ENCODE results near the gene BCL2.

Gene BCL2

DNA sequence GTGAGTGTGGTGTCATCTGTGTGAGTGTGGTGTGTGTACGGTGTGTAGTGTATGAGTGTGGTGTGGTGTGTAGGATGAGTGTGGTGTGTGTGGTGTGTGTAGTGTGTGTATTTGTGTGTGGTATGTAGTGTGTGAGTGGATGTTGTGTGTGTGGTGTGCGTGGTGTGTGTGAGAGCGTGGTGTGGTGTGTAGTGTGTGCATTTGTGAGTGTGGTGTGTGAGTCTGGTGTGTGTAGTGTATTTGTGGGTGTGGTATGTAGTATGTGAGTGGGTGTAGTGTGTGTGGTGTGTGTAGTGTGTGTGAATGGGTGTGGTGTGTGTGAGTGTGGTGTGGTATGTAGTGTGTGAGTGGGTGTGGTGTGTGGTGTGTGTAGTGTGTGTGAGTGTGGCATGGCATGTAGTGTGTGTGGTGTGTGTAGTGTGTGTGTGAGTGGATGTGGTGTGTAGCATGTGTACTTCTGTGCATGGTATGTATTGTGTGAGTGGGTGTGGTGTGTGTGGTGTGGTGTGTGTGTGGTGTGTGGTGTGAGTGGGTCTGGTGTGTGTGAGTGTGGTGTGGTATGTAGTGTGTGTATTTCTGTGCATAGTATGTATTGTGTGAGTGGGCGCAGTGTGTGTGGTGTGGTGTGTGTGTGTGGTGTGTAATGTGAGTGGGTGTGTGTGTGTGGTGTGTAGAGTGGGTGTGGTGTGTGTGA is 227.8 kb downstream of the BCL2 start:
- DNase-seq (ENCODE audit: extremely low read depth, low read depth): no peak
- TF ChIP-seq, protein P1, sequence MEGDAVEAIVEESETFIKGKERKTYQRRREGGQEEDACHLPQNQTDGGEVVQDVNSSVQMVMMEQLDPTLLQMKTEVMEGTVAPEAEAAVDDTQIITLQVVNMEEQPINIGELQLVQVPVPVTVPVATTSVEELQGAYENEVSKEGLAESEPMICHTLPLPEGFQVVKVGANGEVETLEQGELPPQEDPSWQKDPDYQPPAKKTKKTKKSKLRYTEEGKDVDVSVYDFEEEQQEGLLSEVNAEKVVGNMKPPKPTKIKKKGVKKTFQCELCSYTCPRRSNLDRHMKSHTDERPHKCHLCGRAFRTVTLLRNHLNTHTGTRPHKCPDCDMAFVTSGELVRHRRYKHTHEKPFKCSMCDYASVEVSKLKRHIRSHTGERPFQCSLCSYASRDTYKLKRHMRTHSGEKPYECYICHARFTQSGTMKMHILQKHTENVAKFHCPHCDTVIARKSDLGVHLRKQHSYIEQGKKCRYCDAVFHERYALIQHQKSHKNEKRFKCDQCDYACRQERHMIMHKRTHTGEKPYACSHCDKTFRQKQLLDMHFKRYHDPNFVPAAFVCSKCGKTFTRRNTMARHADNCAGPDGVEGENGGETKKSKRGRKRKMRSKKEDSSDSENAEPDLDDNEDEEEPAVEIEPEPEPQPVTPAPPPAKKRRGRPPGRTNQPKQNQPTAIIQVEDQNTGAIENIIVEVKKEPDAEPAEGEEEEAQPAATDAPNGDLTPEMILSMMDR (IDR thresholded peaks at IDR 0.05; ENCODE audit: low read depth, low read length): no peak

DNA sequence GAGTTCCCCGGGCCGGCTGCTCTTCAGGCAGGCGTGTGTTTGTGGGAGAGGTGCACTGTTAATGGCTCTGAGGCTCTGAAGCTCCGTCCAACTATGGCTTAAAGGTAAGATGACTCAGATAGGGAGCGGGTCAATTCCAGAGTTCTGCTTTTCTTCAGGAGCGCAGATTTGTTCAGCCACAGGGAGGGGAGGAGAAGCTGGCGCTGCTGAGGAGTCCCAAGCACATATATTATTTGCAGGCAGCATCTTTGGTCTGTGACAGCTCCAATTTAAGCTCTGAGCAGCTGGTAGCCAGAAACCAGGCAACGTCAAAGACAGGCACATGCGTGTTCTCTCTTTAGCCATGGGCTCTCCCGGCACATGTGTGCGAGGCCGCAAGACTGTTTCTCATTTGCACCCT is 229.2 kb downstream of the BCL2 start:
- DNase-seq (ENCODE audit: extremely low read depth, low read depth): no peak
- TF ChIP-seq, protein P1 (IDR thresholded peaks at IDR 0.05; ENCODE audit: low read depth, low read length): no peak

DNA sequence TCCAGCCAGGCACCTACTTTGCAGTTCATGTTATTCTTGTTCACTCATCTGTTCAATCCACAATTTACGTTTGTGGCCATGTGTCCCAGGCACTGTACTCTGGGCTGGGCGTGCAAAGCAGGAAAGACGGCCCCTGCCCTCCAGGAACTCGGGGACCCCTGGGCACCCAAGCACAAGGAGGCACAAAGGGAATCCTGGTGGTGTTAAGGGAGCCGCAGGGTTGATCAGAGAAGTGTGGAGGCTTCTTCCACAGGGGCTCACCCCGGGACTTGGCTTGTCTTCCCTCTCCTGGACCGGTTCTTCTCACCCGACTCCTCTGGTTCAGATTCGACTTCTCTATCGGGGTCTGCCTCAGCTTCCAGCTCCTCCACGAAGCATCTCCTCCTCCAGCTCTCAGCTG is 230.5 kb downstream of the BCL2 start:
- TF ChIP-seq, protein P1 (IDR thresholded peaks at IDR 0.05; ENCODE audit: low read depth, low read length): no peak

DNA sequence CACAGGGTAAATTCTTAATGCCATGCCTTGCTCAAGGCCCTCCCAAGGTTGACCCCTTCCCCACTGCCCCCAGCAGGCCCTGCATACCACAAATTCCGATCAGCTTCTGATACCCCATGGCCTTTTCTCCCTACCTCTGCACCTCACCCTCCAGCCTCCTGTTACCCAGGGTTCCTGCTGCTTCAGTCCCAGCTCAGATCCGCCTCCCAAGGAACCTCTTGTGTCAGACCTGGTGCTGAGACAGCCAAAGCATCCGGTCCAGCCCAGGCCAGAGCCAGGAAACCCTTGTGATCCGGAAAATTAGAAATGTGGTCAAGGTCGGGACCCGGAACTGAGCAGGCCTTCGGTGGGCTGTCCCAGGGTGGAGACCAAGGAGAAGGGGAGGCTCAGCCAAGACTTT is 231.3 kb downstream of the BCL2 start:
- no peak for DNase-seq (ENCODE audit: extremely low read depth, low read depth)
- TF ChIP-seq, protein P1 (IDR thresholded peaks at IDR 0.05; ENCODE audit: low read depth, low read length): no peak

More for the DNA sequence above, 230.5 kb downstream of the BCL2 start:
- no peak for DNase-seq (ENCODE audit: extremely low read depth, low read depth)

DNA sequence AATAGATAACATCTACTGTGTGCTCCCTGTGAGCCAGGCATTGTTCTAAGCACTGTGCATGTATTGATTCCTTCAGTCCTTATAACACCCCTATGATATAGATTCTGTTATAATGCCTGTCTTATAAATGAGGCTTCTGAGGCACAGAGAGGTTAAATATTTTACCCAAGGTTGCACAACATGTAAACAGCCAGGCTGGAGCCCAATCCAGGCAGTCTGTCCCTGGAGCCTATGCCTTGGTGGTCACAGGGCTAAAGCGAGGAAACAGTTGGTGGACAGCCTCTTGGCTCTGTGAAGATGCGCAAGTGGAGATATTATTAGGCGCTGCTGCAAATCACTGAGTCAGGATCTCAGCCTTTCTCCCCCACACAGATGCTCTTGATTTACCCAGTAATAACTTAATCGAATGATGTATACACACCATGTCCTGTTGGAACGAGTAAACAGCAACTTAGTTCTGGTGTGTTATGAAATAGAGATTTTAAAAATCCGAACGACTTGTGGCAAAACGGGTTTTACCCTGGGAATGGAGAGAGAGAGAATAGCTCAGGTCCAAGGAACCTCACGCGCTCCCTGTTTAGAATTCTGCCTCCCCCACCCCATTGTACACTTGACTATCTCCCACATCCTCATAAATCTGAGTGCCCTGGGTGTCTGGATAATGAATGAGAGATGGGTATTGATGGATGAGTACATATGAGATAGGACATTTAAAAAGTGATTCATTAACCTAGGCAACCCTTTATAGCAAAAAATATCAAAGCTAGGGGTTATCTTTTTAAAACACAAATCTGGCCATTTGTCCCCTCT is 231.9 kb downstream of the BCL2 start:
- no peak for DNase-seq (ENCODE audit: extremely low read depth, low read depth)
- TF ChIP-seq, protein P1 (IDR thresholded peaks at IDR 0.05; ENCODE audit: low read depth, low read length): no peak

DNA sequence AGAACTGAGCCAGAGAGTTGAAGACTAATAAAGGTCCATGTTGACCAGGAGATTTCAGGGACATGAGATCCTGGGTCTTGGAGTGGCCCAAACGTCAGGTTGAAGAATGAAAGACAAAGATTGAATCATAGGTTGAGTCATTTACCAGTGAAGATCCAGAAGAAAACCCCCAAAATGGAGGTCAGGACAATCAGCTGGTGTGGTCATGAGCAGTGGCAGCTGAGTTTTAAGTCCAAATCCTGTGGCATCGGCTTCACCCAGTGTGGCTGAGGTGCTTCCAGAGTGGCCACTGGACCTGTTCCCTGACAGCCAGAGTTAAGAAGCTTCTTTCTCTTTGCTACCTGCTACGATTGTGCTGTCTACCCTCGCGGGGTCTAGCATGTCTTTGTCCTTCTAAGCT is 234.0 kb downstream of the BCL2 start:
- TF ChIP-seq, protein P1 (IDR thresholded peaks at IDR 0.05; ENCODE audit: low read depth, low read length): no peak
- no peak for DNase-seq (ENCODE audit: extremely low read depth, low read depth)

DNA sequence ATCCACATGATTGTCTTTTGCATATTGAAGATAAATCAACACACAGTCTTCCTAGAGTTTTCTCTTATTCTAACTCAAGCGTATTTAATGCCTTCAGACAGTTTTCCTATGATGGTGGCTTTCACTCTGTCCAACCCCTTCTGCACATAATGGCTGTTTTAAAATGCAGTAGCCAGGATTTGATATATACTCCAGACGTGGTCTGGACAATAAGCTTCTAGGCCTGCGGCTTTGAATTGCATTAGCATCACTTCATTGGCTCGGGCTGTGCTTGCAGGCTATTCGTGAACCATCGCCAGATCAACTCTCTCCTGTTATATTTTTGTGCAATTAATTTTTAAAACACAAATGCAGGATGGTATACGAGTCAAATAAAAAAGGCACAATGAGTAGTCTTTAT is 235.3 kb downstream of the BCL2 start:
- TF ChIP-seq, protein P1 (IDR thresholded peaks at IDR 0.05; ENCODE audit: low read depth, low read length): no peak
- DNase-seq (ENCODE audit: extremely low read depth, low read depth): no peak
